Adrenal gland (tissue), 12 donors: ENCODE measurements around the gene ADM2. TPM values are rescaled to one million over a fixed set of nuclear protein-coding genes. Genes with fewer than 3 reads are reported as not detected.

Source experiments
- DNase-seq, 7 donors: peaks; one replicate each; pipeline ENCODE4 v3.0.0-alpha.2; 2019 to 2020
- H3K27ac ChIP-seq, 5 donors: fragments of 200-600 bp; sonication (generic) in 4 of 5; 1 replicate in 3 of 5; 2 replicates in 2 of 5; pipeline versions ENCODE4 v1.5.1 to v1.8.0; 2016 to 2020; ENCODE audit warnings: mild to moderate bottlenecking in 1 of 5
- H3K27me3 ChIP-seq: fragments of 200-600 bp; 2 replicates; pipeline ENCODE4 v1.8.0; 2021
- H3K36me3 ChIP-seq, 2 donors: fragments of 200-600 bp; replicated peaks in 1 of 2; 1 replicate in 1 of 2; 2 replicates in 1 of 2; pipeline versions ENCODE4 v1.5.1 to v1.8.0; 2018 to 2022
- H3K4me1 ChIP-seq, 2 donors: fragments of 200-600 bp; replicated peaks in 1 of 2; 1 replicate in 1 of 2; 2 replicates in 1 of 2; pipeline versions ENCODE4 v1.5.1 to v1.8.0; 2018 to 2021
- H3K4me3 ChIP-seq, 4 donors: fragments of 200-600 bp; sonication (generic) in 3 of 4; one replicate each; pipeline ENCODE4 v1.5.1; 2016 to 2018
- H3K9me3 ChIP-seq, 3 donors: fragments of 200-600 bp; sonication (generic) in 1 of 3; replicated peaks in 1 of 3; 1 replicate in 2 of 3; 2 replicates in 1 of 3; pipeline versions ENCODE4 v1.5.1 to v1.8.0; 2016 to 2021
- POLR2A ChIP-seq, 2 donors: fragments of 450-650 bp; IDR thresholded peaks; one replicate each; pipeline ENCODE4 v1.6.1; 2017; ENCODE audit warnings: antibody characterized with exemption in 2 of 2, mild to moderate bottlenecking in 2 of 2, moderate library complexity in 1 of 2
- WGBS, 4 donors: extraction: QIAGEN DNeasy Blood & Tissue Kit in 2 of 4; methylation state at CpG; one replicate each; pipeline versions ENCODE4 v1.1.5 to v1.1.7; 2013 to 2017; 5-methylcytosine and 5-hydroxymethylcytosine counted together
- intact Hi-C, 2 donors: fragments of 100-400 bp; cut with DNase I; formaldehyde crosslinking; loops; one replicate each; pipeline versions ENCODE4 v1.14.1 to v1.15.0; 2022 to 2023
- polyA plus RNA-seq, 3 donors: library from polyadenylated mRNA; stranded (reverse); fragments of 200-250 nt in 2 of 3; fragments of 350-450 nt in 1 of 3; fragmentation: Illumina TruSeq in 1 of 3; extraction: RNeasy Lipid Tissue Mini Kit (QIAGEN cat#74804) in 1 of 3; gene quantifications; one replicate each; pipeline ENCODE4 v1.2.3, GENCODE V29; 2013 to 2014
- total RNA-seq, 9 donors: library from RNA; depleted of rRNA in 4 of 9; stranded (reverse); fragments of >200 nt in 4 of 9; fragments of 120-200 nt in 1 of 9; fragmentation: NEBNext Ultra II Directional in 1 of 9; extraction: Animal tissue kit (Norgen Biotek cat#: 25700) in 1 of 9; gene quantifications; one replicate each; pipeline versions ENCODE4 v1.1.0 to v1.2.4, GENCODE V29; 2013 to 2023
- TF ChIP-seq, protein P1 (sequence below), 6 experiments: fragments of 450-650 bp in 4 of 6; fragments of 200-600 bp in 2 of 6; sonication (generic) in 1 of 6; IDR thresholded peaks; 1 replicate in 5 of 6; 2 replicates in 1 of 6; pipeline versions ENCODE4 v1.5.1 to v1.8.0; 2016 to 2021; ENCODE audit warnings: antibody characterized with exemption in 6 of 6, mild to moderate bottlenecking in 2 of 6, moderate library complexity in 1 of 6
- donor health status: healthy with polysubstance abuse.
- donor health status: Bipolar disorder and iron deficiency.
- donor health status: DM: yes; HTN: yes; CAD: no.
- donor health status: DM: no; HTN: no; CAD: no.
- donor health status: DM: no; HTN: no; CAD: no.
- donor health status: DM: yes; HTN: yes; CAD: no.

Gene ADM2
- total and polyA plus RNA-seq, 12 donors, result 0.07 to 0.54 (median 0.25) TPM; not detected in 5

DNA sequence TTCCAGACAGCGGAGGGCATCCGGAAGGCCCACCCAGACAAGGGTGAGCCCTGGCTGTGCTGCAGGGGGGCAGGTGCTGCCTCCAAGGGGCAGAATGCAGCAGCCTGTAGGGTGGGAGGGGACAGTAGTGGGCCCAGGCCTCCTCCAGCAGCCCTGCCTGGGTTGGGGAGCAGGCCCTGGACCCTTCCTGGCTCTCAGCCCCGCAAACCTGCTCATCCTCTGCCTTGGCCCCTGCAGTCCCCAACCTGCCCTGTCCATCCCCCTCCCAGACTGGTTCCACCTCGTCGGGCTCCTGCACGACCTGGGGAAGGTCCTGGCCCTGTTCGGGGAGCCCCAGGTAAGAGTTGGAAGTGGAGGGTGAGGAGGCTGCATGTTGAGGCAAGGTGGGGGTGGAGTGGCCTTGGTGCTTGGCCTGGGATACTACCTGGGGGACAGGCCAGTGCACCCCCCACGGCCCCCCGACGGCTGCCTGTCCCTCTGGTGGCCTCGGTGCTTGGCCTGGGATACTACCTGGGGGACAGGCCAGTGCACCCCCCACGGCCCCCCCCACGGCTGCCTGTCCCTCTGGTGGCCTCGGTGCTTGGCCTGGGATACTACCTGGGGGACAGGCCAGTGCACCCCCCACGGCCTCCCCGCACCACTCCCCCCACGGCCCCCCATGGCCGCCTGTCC lies 6.8 kb downstream of the ADM2 start:
- H3K27me3 ChIP-seq, result peaks cover 4% of the 10 kb centered on the region
- H3K4me3 ChIP-seq, result no peak overlapping the region
- H3K36me3 ChIP-seq, result no peaks in the 10 kb centered on the region
- WGBS, 4 donors, result 0 to 90% (median 81%) methylated on average over 1 to 14 of the region's 18 CpGs
- H3K27ac ChIP-seq, result no peak overlapping the region
- H3K9me3 ChIP-seq, result no peaks in the 10 kb centered on the region
- H3K4me1 ChIP-seq, result no peaks in the 10 kb centered on the region
- intact Hi-C loops, result no loop called here
- no peak for TF ChIP-seq POLR2A (IDR thresholded peaks at IDR 0.05)
- TF ChIP-seq, protein P1, sequence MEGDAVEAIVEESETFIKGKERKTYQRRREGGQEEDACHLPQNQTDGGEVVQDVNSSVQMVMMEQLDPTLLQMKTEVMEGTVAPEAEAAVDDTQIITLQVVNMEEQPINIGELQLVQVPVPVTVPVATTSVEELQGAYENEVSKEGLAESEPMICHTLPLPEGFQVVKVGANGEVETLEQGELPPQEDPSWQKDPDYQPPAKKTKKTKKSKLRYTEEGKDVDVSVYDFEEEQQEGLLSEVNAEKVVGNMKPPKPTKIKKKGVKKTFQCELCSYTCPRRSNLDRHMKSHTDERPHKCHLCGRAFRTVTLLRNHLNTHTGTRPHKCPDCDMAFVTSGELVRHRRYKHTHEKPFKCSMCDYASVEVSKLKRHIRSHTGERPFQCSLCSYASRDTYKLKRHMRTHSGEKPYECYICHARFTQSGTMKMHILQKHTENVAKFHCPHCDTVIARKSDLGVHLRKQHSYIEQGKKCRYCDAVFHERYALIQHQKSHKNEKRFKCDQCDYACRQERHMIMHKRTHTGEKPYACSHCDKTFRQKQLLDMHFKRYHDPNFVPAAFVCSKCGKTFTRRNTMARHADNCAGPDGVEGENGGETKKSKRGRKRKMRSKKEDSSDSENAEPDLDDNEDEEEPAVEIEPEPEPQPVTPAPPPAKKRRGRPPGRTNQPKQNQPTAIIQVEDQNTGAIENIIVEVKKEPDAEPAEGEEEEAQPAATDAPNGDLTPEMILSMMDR (IDR thresholded peaks at IDR 0.05), result no peak
- no peak for DNase-seq

DNA sequence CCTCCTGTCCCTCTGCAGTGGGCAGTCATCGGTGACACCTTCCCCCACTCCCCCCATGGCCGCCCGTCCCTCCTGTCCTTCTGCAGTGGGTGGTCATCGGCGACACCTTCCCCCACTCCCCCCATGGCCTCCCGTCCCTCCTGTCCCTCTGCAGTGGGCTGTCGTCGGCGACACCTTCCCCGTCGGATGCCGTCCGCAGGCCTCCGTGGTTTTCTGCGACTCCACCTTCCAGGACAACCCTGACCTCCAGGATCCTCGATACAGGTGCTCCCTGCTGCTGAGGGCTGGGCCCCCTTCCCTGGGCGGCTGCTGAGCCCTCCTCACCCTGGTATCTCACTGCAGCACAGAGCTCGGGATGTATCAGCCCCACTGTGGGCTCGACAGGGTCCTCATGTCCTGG lies 7.5 kb downstream of the ADM2 start:
- no peak for DNase-seq
- WGBS, 4 donors, result 68 to 77% (median 75%) methylated on average over 16 to 19 of the region's 19 CpGs
- no peak overlapping the region for H3K4me3 ChIP-seq
- no peak overlapping the region for H3K27ac ChIP-seq
- intact Hi-C loops, result no loop called here
- no peaks in the 10 kb centered on the region for H3K9me3 ChIP-seq
- no peak for TF ChIP-seq POLR2A (IDR thresholded peaks at IDR 0.05)
- TF ChIP-seq, protein P1 (IDR thresholded peaks at IDR 0.05), result no peak
- H3K36me3 ChIP-seq, result no peaks in the 10 kb centered on the region
- H3K27me3 ChIP-seq, result no peaks in the 10 kb centered on the region
- no peaks in the 10 kb centered on the region for H3K4me1 ChIP-seq

DNA sequence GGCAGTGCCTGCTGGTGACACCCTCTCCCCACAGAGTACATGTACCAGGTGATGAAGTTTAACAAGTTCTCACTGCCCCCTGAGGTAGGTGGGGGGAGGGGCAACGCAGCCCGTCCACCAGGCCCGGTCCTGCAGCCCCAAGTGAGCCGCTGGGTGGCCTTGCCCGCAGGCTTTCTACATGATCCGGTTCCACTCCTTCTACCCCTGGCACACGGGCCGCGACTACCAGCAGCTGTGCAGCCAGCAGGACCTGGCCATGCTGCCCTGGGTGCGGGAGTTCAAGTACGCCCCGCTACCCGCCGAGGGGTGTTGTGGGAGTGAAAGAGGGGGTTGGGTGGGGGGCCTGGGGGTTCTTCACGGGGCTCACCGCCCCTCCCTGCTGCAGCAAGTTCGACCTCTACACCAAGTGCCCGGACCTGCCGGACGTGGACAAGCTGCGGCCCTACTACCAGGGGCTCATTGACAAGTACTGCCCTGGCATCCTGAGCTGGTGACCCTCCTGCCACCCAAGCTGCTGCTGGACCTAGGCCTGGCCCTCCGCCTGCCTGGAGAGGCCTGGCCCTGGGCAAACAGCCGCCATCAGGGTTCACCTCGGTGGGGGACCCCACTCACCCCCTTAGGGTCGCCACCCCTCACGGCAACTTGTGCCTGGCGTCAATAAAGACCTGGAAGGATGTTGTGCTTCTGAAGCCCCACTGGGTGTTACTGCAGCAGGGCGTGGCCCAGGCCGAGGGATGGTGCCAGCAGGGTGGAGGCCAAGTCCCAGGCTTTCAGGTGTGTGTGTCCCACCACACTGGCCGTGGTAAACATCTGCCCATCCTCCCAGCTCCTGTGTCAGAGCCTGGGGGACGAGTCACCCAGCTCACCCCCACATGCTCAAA lies 8.3 kb downstream of the ADM2 start:
- H3K4me1 ChIP-seq, result no peaks in the 10 kb centered on the region
- no peak for TF ChIP-seq POLR2A (IDR thresholded peaks at IDR 0.05)
- TF ChIP-seq, protein P1 (IDR thresholded peaks at IDR 0.05), result no peak
- no peaks in the 10 kb centered on the region for H3K9me3 ChIP-seq
- H3K27ac ChIP-seq, result no peak overlapping the region
- no peak overlapping the region for H3K4me3 ChIP-seq
- H3K36me3 ChIP-seq, result no peaks in the 10 kb centered on the region
- WGBS, 4 donors, result 62 to 83% (median 74%) methylated on average over 4 to 31 of the region's 31 CpGs
- no peaks in the 10 kb centered on the region for H3K27me3 ChIP-seq
- intact Hi-C loops, result no loop called here
- no peak for DNase-seq

DNA sequence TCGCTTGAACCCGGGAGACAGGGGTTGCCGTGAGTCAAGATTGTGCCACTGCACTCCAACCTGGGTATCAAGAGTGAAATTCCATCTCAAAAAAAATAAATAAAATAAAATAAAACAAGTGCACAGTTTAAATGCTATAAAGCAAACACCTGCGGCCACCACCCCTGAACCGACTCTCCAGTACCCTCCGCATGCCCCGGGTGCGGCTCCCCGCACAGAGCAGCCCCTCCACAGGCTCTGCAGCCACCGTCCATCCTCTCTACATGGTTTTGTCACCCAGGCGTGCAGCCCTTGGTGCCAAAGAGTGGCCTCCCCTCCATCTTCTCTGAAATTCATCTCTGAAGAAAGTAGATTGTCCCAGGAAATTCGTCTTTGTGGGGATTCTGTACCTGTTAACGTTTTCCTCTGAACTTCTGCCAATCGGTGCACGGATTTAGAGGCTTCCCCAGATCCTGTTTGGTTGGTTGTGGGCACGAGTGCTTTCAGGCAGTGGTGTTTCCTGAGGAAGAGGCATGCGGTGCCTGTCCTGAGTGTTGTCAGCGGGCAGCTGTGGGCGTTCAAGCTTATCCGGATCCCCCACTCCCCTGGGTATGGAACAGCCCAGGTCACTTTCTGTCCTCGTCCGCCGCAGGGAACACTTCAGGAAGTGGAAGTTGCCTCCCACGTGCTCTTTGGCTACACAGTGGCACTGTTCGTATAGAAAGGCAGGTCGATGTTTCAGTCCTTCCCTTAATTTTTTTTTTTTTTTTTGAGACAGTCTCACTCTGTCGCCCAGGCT lies 9.4 kb downstream of the ADM2 start:
- Histone ChIP-seq H3K9me3 (no peaks in the 10 kb centered on the region), H3K27ac (no peak overlapping the region), H3K4me1 (no peaks in the 10 kb centered on the region), H3K4me3 (no peak overlapping the region), H3K36me3 (no peaks in the 10 kb centered on the region), H3K27me3 (no peaks in the 10 kb centered on the region)
- TF ChIP-seq, protein P1 (IDR thresholded peaks at IDR 0.05), result no peak
- intact Hi-C loops, result no loop called here
- WGBS, 4 donors, result 66 to 75% (median 70%) methylated on average over 24 to 27 of the region's 27 CpGs
- DNase-seq, result no peak
